Left renal pelvis (tissue), 4 donors: Measurements from ENCODE around the gene PSTPIP2. TPM values are rescaled to one million over a fixed set of nuclear protein-coding genes. Genes with fewer than 3 reads are reported as not detected.
"Not testable (repeated sequence)": the region's sequence is repeated elsewhere in the genome, so short reads cannot be mapped to it uniquely, and the experiment has no call there.

Experiments used
- DNase-seq, 4 donors: peaks; one replicate each; pipeline ENCODE4 v3.0.0-alpha.2; 2013; ENCODE audit warnings: low read depth in 4 of 4, low spot score in 3 of 4
- polyA plus RNA-seq, 4 donors: library from polyadenylated mRNA; unstranded; fragments of 120-200 nt; gene quantifications; one replicate each; pipeline ENCODE4 v1.2.1, GENCODE V29; 2013; ENCODE audit not compliant: insufficient read length in 4 of 4

The PSTPIP2 gene
- 10 to 100 TPM in 2 of 4 donors, 1 to 10 TPM in 2; 4.7 to 11.9 (median 10.4) TPM for polyA plus RNA-seq

- no peak for DNase-seq
These were observed at the start of gene PSTPIP2 for GRCh38 chr18:46071653-46072375. TSS of gene PSTPIP2 (minus strand) at chr18:46072260. CDS start at chr18:46072188, 72 bp downstream.

GRCh38 chr18:46113751-46114150 is 41.7 kb upstream of the PSTPIP2 start:
- no peak for DNase-seq

GRCh38 chr18:46110406-46110805 is 38.3 kb upstream of the PSTPIP2 start:
- DNase-seq = no peak

- DNase-seq = no peak
These were observed 37.3 kb upstream of the PSTPIP2 start for GRCh38 chr18:46109386-46109785.

- peak in 3 of 4 donors; percentile 77 to 85 (median 78) for DNase-seq
These were observed 32.3 kb upstream of the PSTPIP2 start, which contains the start of gene HAUS1 for GRCh38 chr18:46104128-46104911. TSS of gene HAUS1 (plus strand) at chr18:46104385. CDS start at chr18:46104412, 27 bp downstream.

GRCh38 chr18:46099463-46099862 is 27.4 kb upstream of the PSTPIP2 start:
- no peak for DNase-seq

- no peak for DNase-seq
These were observed 26.5 kb upstream of the PSTPIP2 start for GRCh38 chr18:46098616-46098933.

GRCh38 chr18:46097801-46098615 is 25.9 kb upstream of the PSTPIP2 start, which contains the start of gene ATP5F1A:
TSS of gene ATP5F1A (minus strand) at chr18:46098296. CDS start at chr18:46098231, 65 bp downstream.
- DNase-seq = peak in 3 of 4 donors; percentile 68 to 78 (median 70)

GRCh38 chr18:46097431-46097800 is 25.4 kb upstream of the PSTPIP2 start:
- no peak for DNase-seq

- DNase-seq = no peak
These were observed 24.7 kb upstream of the PSTPIP2 start for GRCh38 chr18:46096651-46097300.

GRCh38 chr18:46095532-46095931 is 23.5 kb upstream of the PSTPIP2 start:
- DNase-seq = no peak

- not testable (repeated sequence) for DNase-seq
These were observed 16.4 kb upstream of the PSTPIP2 start for GRCh38 chr18:46088501-46088900.

GRCh38 chr18:46084431-46084830 is 12.4 kb upstream of the PSTPIP2 start:
- DNase-seq = no peak

- no peak for DNase-seq
These were observed 8.1 kb upstream of the PSTPIP2 start for GRCh38 chr18:46080156-46080555.

- no peak for DNase-seq
These were observed 7.3 kb upstream of the PSTPIP2 start for GRCh38 chr18:46079336-46079735.

- DNase-seq = no peak
These were observed 1.6 kb upstream of the PSTPIP2 start for GRCh38 chr18:46073474-46074331.

GRCh38 chr18:46072959-46073358 is 899 bp upstream of the PSTPIP2 start:
- DNase-seq = no peak

GRCh38 chr18:46072376-46072867 is 362 bp upstream of the PSTPIP2 start:
- DNase-seq = no peak
